Tibial artery (tissue), 4 donors: ENCODE data around the gene IFIT1B.
"Not testable (repeated sequence)": the region's sequence is repeated elsewhere in the genome, so short reads cannot be mapped to it uniquely, and the experiment has no call there.

Source experiments
- DNase-seq, 2 donors: peaks; one replicate each; pipeline ENCODE4 v3.0.0-alpha.2; 2019
- H3K27ac ChIP-seq, 2 donors: fragments of 200-600 bp; sonication (generic) in 1 of 2; 1 replicate in 1 of 2; 2 replicates in 1 of 2; pipeline ENCODE4 v1.5.1; 2018 to 2019; ENCODE audit warnings: mild to moderate bottlenecking in 1 of 2
- H3K27me3 ChIP-seq, 2 donors: fragments of 200-600 bp; sonication (generic) in 1 of 2; one replicate each; pipeline versions ENCODE4 v1.5.1 to v1.6.0; 2016 to 2019
- H3K36me3 ChIP-seq, 3 donors: fragments of 200-600 bp; sonication (generic) in 2 of 3; one replicate each; pipeline ENCODE4 v1.5.1; 2016 to 2019; ENCODE audit warnings: mild to moderate bottlenecking in 2 of 3
- H3K4me1 ChIP-seq, 4 donors: fragments of 200-600 bp; sonication (generic) in 2 of 4; 1 replicate in 3 of 4; 2 replicates in 1 of 4; pipeline ENCODE4 v1.5.1; 2016 to 2019
- H3K4me3 ChIP-seq, 2 donors: fragments of 200-600 bp; sonication (generic) in 1 of 2; 1 replicate in 1 of 2; 2 replicates in 1 of 2; pipeline ENCODE4 v1.5.1; 2018 to 2019; ENCODE audit warnings: mild to moderate bottlenecking in 2 of 2
- H3K9me3 ChIP-seq, 3 donors: fragments of 200-600 bp; sonication (generic) in 1 of 3; one replicate each; pipeline ENCODE4 v1.5.1; 2016 to 2019
- intact Hi-C: fragments of 100-400 bp; cut with DNase I; formaldehyde crosslinking; loops from one replicate; pipeline ENCODE4 v1.15.0; 2023; ENCODE audit warnings: low total_unique reads
- TF ChIP-seq, protein P1 (sequence below), 2 experiments: fragments of 200-600 bp in 1 of 2; fragments of 450-650 bp in 1 of 2; IDR thresholded peaks; one replicate each; pipeline ENCODE4 v1.5.1; 2017 to 2019; ENCODE audit warnings: antibody characterized with exemption in 2 of 2, mild to moderate bottlenecking in 1 of 2, moderate library complexity in 1 of 2

Gene IFIT1B

DNA sequence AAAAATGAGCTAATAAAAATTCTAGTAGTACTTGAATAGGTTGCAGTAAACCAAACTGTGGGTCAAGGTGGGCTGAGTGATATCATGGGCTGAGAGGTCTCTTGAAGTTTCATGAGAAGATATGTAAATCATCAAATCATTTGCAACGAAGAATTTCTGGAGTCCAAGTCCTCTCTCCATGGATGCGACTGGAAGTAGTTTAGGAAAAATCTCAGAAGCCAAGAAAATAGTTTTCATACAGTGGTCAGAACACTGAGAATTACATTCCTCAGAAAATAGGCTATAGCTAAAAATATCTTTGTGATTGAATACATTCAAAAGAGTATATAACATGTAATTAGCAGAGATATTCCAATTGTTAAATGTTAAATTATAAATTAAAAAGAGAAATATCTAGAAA lies 10.9 kb downstream of the IFIT1B start:
- Histone ChIP-seq H3K36me3 (no peaks in the 10 kb centered on the region), H3K4me1 (peaks cover 0 to 20% (median 17%) of the 10 kb centered on the region in 4 donors), H3K27me3 (no peaks in the 10 kb centered on the region), H3K27ac (no peak overlapping the region), H3K4me3 (no peak overlapping the region), H3K9me3 (no peaks in the 10 kb centered on the region)
- intact Hi-C loops, result no loop called here
- no peak for DNase-seq
- TF ChIP-seq, protein P1, sequence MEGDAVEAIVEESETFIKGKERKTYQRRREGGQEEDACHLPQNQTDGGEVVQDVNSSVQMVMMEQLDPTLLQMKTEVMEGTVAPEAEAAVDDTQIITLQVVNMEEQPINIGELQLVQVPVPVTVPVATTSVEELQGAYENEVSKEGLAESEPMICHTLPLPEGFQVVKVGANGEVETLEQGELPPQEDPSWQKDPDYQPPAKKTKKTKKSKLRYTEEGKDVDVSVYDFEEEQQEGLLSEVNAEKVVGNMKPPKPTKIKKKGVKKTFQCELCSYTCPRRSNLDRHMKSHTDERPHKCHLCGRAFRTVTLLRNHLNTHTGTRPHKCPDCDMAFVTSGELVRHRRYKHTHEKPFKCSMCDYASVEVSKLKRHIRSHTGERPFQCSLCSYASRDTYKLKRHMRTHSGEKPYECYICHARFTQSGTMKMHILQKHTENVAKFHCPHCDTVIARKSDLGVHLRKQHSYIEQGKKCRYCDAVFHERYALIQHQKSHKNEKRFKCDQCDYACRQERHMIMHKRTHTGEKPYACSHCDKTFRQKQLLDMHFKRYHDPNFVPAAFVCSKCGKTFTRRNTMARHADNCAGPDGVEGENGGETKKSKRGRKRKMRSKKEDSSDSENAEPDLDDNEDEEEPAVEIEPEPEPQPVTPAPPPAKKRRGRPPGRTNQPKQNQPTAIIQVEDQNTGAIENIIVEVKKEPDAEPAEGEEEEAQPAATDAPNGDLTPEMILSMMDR (IDR thresholded peaks at IDR 0.05), result no peak

- Histone ChIP-seq H3K27me3 (no peaks in the 10 kb centered on the region), H3K36me3 (no peaks in the 10 kb centered on the region), H3K4me3 (no peak overlapping the region), H3K4me1 (peaks cover 0 to 25% (median 19%) of the 10 kb centered on the region in 4 donors), H3K27ac (no peak overlapping the region), H3K9me3 (no peaks in the 10 kb centered on the region)
- DNase-seq, result no peak
- intact Hi-C loops, result no loop called here
- TF ChIP-seq, protein P1 (IDR thresholded peaks at IDR 0.05), result peak; percentile 43 to 60
These were observed 11.4 kb downstream of the IFIT1B start for GRCh38 chr10:89389254-89389653.

DNA sequence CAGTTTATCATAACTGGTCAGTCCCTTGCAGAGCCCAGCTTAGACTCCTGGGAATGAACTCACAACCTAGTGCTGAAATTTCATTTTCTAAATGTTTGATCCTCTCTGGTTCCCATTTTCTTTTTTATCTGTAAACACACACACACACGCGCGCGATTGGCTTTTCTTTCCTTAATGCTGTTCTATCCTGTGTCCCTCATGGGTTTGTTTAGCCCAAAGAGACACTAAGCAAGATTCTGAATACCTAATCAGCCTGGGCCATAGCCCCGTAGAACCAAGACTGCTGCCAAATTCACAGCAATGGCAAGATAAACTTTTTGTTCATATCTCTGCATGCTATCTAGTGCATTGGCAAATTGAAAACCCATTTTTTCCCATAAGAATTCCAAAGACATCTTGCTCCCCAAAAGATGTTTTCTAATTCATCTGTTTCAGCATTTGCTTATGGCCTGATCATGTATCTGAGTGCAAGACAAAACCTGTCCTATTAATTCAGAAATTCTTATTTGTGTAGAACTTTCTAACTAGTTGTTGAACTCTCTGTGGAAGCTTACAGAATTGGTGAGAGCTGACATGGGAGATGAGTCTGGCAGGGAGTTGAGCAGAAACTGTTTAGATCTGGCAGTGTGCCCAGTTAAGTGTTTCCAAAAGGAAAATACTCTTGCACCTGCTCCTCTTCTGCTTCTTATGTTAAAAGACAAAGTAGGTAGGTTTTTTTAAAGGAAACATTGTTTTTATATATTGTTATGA lies 12.8 kb downstream of the IFIT1B start:
- H3K36me3 ChIP-seq, result no peaks in the 10 kb centered on the region
- H3K27me3 ChIP-seq, result no peaks in the 10 kb centered on the region
- TF ChIP-seq, protein P1 (IDR thresholded peaks at IDR 0.05), result no peak
- peak overlapping the region; percentile 4 to 77 for H3K27ac ChIP-seq
- H3K4me3 ChIP-seq, result no peak overlapping the region
- H3K4me1 ChIP-seq, result peaks cover 0 to 36% (median 24%) of the 10 kb centered on the region in 4 donors
- intact Hi-C loops, result no loop called here
- DNase-seq, result no peak
- H3K9me3 ChIP-seq, result no peaks in the 10 kb centered on the region

- H3K4me3 ChIP-seq, intact Hi-C loops, H3K9me3 ChIP-seq, H3K36me3 ChIP-seq, H3K27me3 ChIP-seq, DNase-seq: not testable (repeated sequence)
- H3K4me1 ChIP-seq, result peaks cover 0 to 36% (median 24%) of the 10 kb centered on the region in 4 donors
- H3K27ac ChIP-seq, result peak overlapping the region in 1 of 2 donors; percentile 77
These were observed 13.3 kb downstream of the IFIT1B start for GRCh38 chr10:89391226-89391576.

DNA sequence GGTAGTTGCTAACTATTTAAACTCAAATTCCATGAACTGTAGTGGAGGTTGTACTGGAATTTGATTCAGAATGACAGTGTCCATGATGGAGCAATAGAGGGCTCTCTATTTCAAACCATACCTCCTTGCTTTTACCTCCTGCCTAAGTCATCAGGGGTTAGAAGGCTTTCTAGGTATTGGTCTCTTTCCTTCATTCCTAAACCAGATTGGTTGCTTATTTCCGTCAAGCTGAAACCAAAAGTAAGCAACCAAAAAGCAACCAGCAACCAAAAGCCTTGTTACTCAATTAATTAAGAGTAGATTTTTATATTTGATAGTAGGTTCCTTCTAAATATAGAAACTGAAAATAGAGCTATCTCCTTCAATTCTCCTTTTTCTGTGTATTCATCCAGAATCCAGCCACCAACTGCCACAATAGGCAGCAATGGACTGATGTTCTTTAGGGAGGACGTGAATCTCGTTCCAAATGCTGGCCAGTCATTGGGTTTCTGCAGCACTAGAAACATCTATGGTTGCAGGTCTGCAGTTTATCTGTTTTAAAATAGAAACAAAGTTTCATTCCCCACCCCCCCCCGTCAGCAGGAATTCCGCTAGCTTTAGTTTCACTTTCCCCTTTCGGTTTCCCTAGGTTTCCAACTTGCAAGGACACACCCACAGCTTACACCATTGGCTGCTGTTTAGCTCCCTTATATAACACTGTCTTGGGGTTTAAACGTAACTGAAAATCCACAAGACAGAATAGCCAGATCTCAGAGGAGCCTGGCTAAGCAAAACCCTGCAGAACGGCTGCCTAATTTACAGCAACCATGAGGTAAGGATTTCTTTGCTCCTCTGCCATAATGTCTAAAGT lies 14.3 kb downstream of the IFIT1B start, which contains the start of gene IFIT1:
TSS of gene IFIT1 (plus strand) at position 717 of the 850 bp plus-strand sequence. CDS start at position 807, 90 bp downstream.
- TF ChIP-seq, protein P1 (IDR thresholded peaks at IDR 0.05), result no peak
- peak within 1 kb of the TSS; percentile 56 to 69 for H3K4me3 ChIP-seq
- no peaks in the 10 kb centered on the region for H3K27me3 ChIP-seq
- H3K9me3 ChIP-seq, result no peaks in the 10 kb centered on the region
- DNase-seq, result peak; percentile 63 to 76
- H3K4me1 ChIP-seq, result peaks cover 0 to 36% (median 24%) of the 10 kb centered on the region in 4 donors
- H3K36me3 ChIP-seq, result no peaks in the 10 kb centered on the region
- intact Hi-C loops, result no loop called here
- H3K27ac ChIP-seq, result peak within 1 kb of the TSS; percentile 73 to 77

DNA sequence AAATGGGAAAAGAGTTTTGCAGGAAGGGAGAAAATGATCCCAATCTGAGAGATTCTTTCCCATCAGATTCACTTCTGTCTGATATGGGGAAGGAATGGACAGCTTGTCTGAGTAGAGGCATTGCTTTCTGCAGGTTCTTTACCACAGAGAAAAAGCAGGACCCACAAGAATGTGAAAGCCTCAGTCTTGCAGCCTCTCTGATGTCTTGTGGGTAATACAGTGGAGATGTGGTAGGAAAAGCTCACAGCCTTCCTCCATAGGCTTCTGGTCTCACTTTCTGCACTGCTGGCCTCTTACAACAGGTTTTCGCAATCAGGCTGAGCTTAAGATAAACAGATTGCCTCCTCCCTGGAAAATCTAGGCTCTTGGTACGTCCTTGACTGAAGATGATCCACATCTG lies 15.1 kb downstream of the IFIT1B start:
- peak in 1 of 2 donors; percentile 63 for DNase-seq
- peak overlapping the region; percentile 56 to 69 for H3K4me3 ChIP-seq
- TF ChIP-seq, protein P1 (IDR thresholded peaks at IDR 0.05), result no peak
- intact Hi-C loops, result no loop called here
- peak overlapping the region; percentile 73 to 77 for H3K27ac ChIP-seq
- no peaks in the 10 kb centered on the region for H3K9me3 ChIP-seq
- H3K27me3 ChIP-seq, result no peaks in the 10 kb centered on the region
- H3K4me1 ChIP-seq, result peaks cover 0 to 36% (median 24%) of the 10 kb centered on the region in 4 donors
- H3K36me3 ChIP-seq, result no peaks in the 10 kb centered on the region
